AG08395 (cell line): ENCODE results near the gene PDE4D.
A peak's percentile ranks its signal among the peaks of the same experiment; 100 is the strongest.
"Not testable (repeated sequence)": the region's sequence is repeated elsewhere in the genome, so short reads cannot be mapped to it uniquely, and the experiment has no call there.

ENCODE experiments used
- DNase-seq: peaks from one replicate; pipeline ENCODE4 v3.0.0; 2012; ENCODE audit warnings: mixed read lengths, low spot score

PDE4D gene

DNA sequence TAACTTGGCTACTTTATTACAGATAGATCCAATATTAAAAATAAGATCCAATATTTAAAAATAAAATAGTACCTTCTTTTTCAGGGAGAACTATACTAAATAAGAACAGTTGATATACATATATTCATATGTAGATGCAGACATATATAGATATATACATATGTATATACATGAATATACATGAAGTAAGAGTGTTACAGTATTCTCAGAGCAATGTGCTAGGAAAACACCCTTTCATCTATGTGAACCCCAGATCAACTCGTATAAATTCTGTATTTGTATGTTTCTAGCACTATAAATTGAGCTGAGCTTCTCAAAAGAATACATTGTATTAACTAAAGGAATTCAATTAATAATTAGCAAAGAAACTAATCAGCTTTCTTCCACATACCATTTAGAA is 287.6 kb downstream of the PDE4D start:
- no peak for DNase-seq

- DNase-seq, result no peak
Observed at GRCh38 chr5:59604111-59604510, 289.4 kb downstream of the PDE4D start.

DNA sequence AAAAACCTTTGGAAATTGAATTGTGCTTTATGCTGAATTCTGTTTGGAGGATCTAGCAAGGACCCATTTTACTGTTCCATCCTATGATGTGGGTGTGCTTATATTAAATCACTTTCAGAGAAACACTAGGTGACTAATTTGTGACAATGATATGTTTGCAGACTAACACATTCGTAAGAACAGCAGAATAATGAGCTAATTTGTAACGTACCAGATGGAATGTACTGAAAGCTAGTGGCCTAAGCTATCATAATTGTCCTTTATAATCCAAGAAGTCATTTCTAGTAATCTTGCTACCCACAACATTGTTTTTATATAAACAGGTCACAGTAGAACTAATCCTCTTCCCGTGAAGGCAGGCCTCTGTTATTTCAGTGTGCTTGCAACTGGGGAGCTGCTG is 292.5 kb downstream of the PDE4D start:
- DNase-seq, result no peak

DNA sequence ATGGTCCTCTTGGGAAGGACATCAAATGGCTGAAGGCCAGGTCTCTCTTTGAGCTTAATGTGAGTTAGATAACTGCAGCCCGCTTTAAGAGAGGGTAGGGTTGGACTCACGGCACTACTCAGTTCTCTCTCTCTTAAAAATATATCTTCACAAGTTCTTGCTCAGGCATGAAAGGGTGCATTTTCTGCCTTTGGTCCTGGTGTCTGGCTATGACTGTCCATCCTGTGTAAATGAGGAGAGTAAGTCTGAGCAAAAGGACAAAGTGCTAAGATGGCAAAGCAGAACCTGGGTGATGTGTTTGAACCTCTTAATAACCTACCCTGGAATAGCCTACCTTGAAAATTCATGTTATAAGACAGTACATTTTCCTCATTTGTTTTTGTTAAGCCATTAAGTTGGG is 293.4 kb downstream of the PDE4D start:
- no peak for DNase-seq

- DNase-seq, result no peak
Observed at GRCh38 chr5:59599729-59600128, 293.8 kb downstream of the PDE4D start.

DNA sequence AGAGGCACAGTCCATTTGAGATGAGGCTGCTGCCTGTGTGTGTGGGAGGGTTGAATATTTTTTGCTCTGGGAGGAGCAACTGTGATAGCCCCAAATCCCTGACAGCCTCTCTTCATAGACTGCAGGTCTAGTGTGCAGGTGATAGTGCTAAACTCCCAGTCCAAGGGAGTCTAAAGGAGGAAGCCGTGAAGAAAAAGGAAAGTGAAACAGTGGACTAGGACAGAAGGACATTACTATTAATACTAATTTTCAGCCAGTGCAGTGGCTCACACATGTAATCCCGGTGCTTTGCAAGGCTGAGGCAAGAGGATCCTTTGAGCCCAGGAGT is 295.0 kb downstream of the PDE4D start:
- DNase-seq, result no peak

DNA sequence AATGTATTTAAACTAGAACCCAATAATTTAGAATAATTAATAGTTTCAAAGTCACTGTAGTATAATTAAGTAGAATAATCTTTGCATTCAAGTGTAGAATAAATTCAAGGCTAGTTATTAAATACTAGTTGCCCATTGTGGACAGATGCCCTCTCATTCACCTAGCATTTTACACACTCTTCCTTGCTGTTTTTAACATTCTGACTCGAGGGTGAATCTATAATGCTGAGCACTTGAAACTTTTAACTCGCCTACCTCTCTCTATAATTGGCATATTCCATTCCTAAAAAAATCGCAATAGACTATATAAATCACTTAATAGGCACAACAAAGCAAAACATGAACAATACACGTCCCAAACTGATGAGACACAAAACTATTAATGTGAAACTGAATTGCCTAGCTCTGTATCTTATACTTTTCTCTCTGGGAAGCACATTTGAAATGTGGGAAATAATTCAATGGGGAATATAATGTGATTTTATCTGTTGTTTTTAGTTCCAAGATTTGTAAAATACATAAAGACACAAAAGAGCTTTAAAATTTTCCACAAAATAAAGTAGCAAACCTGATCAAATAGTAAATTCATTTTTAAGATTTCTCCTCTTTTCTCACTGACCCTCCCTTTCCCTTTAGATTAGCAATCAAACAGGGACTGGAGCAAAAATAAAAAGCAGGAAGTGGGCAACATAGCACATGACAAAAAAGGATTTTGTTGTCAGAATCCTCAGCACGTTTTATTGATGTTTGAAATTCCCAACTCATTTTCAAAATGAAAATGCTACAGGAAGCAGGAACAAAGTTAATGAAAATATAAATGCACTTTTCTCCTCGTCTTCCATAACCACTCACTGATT is 295.6 kb downstream of the PDE4D start:
- no peak for DNase-seq

DNA sequence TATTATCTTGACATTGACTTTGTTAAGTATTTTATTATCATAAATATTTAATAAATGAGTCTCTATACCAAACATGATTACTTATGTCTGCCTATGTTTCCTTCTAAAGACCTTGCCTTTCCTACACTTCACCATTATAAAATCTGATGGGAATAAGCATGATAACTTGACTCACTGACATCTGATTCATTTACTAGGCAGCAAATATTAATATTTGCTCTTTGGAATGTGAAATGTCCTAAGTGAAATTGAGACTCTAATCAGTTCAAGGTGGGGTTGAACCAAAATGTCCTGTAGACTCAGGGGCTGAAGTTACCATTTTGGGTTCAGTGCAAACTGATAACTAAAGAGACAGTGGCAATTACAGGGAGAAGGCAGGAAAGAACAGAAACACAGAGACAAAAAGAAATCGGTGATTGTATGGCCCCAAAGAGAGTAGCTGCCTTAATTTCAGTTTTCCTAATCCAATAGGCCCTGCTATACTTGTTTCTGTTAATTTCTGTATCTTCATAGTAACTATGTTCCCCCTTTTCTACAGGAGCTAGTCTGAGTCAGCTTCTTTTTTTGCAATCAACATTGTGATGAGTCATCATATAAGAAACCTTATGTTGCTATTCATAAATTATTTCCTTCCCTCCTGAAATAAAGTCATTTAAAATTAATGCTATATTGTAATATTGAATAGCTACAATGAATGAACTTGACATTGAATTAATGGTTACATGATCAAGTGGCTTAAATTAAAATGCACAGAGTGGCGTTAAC is 296.8 kb downstream of the PDE4D start:
- peak; percentile 41 for DNase-seq

- DNase-seq, result not testable (repeated sequence)
Observed at GRCh38 chr5:59594118-59594517, 299.4 kb downstream of the PDE4D start.

- no peak for DNase-seq
Observed at GRCh38 chr5:59593439-59594007, 300.0 kb downstream of the PDE4D start.

DNA sequence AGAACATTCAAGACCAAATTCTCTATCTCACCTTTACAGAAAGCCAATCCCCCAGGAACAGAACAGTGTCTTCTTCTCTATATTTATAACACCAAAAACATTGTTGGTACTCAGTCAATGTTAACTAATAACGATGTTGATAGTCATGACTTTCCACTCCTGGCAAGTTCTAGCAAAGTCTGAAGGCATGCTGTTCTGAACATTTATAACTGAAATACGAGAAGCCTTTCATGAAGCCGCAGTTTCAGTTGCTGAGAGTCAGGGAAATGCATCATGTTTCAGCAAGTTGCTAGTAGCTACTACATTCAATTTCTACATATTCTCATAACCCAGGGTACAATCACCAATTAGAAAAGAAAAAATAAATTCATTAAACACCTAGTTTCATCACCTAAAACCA is 301.4 kb downstream of the PDE4D start:
- DNase-seq, result no peak

GRCh38 chr5:59591162-59591561 is 302.4 kb downstream of the PDE4D start:
- no peak for DNase-seq

- DNase-seq, result peak; percentile 45
Observed at GRCh38 chr5:59588922-59589321, 304.6 kb downstream of the PDE4D start.

DNA sequence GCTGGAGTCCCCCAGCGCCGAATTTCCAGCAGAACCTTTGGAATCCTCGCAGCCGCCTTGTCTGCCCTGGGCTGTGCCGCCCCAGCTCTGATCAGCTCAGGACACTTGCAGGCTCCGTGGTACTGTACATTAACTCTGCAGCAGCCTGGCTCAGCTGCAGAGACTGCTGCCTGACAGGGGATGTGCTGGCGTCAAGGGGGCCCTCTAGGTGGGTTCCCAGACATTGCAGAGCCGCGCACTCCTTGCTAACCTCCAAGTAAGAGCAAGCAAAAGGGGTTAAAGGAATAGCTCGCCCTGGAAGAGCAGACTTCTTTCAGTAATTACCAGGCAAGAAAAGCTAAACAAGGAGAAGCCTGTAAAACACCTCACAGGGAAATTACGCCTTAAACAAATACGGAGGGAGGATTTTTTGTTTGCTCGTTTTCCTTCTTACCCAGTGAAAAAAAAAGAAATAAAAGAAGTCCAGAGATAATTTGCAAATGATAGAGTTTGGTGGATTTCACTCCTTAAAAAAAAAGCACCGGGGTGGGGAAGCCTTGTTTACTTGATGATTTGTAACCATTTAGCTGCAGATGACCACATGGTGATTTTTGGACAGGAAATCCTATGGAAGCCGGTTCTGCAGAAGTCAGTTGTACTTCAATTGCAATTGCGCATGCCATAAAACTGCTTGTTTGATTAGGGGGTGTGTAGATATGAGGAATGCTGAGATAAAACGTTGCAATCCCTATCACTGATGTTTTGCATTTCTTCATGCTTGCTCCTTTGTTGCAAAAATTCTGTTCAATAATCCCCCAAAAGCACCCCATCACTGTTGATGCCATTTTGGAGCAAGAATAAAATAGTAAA is 305.8 kb downstream of the PDE4D start:
- DNase-seq, result peak; percentile 70

DNA sequence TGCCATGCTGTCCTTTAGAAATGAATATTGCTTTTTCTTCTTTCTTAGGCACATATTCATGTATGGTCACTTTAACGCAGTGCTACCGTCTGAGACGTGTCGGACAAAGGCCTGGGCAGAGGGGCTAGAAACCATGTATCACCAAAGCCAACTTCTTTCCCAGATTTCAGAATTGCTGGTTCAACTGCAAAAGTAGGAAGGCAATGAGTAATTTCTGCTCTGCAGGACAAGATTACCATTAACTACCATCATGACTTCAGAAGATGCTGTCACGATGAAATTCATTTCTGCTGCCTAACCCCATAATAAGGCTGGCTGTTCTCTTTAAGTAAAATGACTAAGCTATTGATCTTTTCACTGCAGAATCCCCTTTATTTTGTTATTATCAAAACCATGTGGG is 306.7 kb downstream of the PDE4D start:
- no peak for DNase-seq

DNA sequence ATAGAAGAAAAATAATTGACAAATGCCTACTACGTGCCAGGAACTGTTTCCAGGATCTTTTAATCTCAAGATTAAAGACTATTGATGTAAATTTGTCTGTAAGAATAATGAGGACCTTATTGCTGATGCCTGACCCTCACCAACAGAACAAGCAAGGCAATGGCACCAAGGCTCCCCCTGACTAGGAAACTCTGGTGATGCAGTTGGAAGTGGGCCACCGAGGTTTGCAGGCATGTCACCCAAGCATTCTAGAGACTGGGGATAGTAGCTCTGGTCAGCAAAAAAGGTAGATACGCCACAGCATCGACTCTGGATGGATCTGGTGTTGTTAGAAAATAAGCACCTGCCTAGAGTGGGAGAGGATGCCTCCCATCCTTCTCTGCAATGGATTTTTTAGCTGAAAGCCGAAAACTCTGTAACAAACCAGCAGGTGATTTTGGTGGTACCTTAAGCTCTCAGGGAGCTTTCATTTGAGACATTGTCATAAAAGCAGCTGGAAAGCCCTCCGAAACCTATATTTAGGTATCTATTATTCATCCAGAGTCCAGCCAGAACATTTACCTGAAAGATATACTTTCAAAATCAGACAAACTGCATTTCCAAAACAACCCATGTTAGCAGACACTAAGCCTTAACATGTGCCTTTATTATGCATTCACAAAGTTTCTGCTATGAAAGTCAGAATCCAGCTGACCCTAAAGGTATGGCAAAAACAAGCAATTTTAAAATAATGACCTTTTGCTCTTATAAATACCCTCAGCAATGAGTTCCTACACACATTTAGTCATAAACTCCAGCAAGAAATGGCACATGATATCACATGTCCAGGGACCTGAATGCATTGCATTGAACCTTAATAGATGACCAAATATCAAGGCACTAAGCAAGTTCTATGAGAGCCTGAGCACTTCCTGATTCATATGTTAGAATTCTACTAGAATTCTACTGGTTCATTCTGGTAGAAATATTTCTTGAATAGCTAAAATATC is 308.4 kb downstream of the PDE4D start:
- DNase-seq, result no peak

GRCh38 chr5:59583810-59584562 is 309.5 kb downstream of the PDE4D start:
- DNase-seq, result no peak

- no peak for DNase-seq
Observed at GRCh38 chr5:59583151-59583809, 310.2 kb downstream of the PDE4D start.

GRCh38 chr5:59582746-59583145 is 310.8 kb downstream of the PDE4D start:
- no peak for DNase-seq

GRCh38 chr5:59579824-59580167 is 313.7 kb downstream of the PDE4D start:
- no peak for DNase-seq
